NCI-H82 (cell line): ENCODE results near the gene TMEM134.
A peak's percentile ranks its signal among the peaks of the same experiment; 100 is the strongest.

Experiments used
- DNase-seq: peaks from one replicate; lab custom pipeline; 2025; lab: John Stamatoyannopoulos, UW

Gene TMEM134

GRCh38 chr11:67422891-67423290 is 46.2 kb downstream of the TMEM134 start:
- DNase-seq = peak; percentile 16

DNA sequence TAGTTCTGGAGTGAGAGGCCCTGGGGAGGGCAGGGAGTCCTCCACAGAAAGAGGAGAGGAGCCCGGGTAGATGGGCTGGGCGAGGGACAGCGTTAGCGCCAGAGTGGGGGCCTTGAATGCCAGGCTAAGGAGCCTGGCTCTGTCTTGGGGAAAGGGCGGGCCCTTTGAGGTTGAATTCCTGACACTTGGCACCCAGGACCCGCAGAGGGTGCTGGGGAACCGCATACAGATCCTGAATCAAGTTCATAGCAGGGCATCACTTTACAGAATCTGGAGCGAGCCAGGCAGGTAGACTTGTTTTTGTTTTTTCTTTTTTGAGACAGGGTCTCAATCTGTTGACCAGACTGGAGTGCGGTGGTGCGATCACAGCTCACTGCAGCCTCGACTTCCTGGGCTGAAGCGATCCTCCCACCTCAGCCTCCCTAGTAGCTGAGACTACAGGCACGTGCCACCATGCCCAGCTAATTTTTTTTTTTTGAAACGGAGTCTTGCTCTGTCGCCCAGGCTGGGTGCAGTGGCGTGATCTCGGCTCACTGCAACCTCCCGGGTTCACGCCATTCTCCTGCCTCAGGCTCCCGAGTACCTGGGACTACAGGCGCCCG is 47.5 kb downstream of the TMEM134 start:
- DNase-seq = no peak

- DNase-seq = peak; percentile 94
These were observed 48.2 kb downstream of the TMEM134 start for GRCh38 chr11:67420646-67421429.

DNA sequence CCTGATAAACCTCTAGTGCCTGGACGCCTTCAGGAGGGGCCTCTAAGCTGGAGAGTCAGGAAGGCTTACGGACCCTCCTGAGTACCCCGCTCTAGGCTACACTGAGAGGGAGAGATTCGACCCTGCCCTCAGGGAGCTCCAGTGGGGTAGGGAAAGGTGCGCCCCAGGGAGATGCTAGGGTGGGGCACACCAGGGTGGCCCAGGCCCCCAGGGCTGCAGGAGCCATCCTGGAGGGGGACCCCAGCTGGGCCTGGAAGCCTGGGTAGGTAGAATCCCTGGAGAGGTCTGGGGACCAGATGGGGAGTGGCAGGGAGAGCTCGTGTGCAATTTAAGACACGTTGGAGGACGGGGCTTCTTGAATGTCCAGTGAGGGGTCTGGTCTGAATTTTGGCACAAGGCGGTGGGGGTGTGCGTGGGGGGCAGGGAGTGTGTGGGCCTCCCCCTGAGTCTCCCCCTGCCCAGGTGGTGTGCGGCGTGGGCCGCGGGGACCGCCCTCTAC is 48.9 kb downstream of the TMEM134 start:
- peak; percentile 45 for DNase-seq

GRCh38 chr11:67419325-67420049 is 49.6 kb downstream of the TMEM134 start:
- no peak for DNase-seq

DNA sequence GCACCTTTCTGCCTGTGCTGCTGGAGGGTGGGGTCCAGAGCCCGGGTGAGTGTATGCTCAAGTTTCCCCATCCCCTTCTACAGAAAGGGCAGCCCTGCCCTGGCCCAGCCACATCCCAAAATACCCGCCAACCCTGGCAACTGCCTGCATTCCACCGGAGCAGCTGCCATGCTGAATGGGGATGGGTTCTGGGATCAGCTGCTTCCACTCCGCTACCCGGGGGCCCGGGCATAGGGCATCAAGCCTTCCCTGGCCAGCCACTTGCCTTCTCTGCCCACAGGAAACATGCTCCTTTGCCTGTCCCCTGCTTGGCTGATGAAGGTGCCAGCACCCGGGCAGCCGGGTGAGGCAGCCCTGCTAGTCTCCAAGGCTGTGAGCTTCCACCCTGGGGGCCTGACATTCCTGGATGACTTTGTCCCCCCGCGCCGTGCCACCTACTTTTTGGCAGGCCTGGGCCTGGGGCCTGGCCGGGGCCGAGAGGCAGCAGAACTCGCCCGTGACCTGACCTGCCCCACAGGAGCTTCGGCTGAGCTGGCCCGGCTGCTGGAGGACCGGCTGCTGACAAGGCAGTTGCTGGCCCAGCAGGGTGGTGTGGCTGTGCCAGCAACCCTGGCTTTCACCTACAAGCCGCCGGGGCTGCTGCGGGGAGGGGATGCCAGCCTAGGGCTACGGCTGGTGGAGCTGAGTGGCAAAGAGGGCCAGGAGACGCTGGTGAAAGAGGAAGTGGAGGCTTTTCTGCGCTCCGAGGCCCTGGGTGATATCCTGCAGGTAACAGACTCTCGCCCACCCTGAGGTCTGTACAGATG is 50.4 kb downstream of the TMEM134 start:
- DNase-seq = no peak

- DNase-seq = no peak
These were observed 51.6 kb downstream of the TMEM134 start for GRCh38 chr11:67417425-67417824.

DNA sequence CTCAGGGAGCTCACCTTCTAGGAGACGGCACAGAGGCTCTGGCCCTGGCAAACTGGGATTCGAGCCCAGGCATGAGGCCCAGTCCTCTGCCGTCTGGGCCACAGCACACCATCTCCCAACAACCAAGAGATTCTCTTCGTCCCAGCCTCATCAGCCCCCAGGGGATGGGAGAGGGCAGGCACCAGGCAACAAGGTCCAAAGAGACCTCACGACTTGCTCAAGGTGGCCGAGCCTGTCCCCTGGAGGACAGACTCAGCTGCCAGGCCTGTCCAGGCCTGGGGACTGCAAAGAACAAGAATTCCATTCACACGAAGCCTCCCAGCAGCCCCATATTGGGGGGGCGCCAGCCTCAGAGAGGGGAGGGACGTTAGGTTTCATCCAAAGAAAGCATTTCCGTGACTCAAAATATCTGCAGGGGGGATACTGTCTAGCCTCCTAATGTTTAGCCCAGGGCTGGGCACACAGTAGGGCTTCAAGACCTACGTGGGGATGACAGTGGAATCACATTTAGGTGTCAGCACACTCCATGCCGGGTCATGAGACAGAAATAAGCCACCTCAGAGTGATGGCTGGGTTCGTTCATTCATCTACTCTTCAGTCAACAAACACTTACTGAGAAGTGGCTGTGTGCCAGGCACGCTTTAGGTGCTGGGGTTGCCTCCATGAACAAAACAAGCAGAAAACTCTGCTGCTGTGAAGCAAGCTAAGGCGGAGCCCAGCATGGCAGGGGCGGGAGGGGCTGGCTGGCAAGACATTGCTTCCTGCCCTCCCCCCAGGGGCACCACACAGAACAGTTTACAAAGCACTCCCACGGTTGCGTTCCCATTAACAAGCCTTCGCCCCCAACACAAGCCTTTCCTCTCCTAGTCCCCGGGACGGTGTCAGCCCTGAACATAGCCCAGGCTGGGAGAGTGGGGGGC is 52.4 kb downstream of the TMEM134 start:
- DNase-seq = no peak

DNA sequence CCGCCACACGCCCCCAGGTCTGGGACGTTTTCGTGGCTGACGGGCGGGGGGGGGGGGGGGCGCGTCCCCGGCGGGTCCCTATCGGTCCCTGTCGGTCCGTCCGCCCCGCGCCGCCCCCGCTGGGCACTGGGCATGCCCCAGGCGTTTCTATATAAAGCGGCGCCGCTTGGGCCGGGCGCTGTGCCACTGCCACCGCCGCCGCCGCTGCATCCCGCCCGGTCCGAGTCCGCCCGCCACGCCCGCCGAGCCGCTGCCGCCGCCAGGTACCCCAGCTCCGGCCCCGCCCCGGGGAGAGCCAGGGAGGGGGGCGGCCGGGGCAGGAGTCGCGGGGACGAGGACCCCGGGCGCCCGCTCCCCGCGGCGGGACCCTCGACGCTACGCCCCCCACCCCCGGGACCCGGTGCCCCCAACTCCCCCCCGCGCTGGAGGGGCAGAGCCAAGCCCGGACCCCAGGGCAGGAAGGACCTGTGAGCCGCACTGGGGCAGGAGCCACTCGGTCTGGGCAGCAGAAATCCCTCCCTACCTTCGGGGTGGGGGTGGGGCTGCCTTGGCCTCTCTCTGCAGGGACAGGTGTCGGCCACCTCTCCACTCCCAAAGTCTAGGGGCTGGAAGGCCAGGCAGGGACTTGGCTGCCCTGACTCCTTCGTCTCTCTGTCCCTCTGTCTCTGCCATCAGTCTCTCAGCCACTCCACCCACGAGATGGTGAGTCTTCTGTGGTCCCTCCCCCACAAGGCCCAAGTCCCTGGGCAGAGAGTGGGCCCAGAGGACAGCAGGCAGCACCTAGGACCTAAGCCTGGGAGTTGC is 53.3 kb downstream of the TMEM134 start, which contains the start of gene CARNS1:
Gene CARNS1, plus strand, starts transcription at position 178 of the 804 bp plus-strand sequence. Its CDS starts 522 bp downstream, at position 700.
- no peak for DNase-seq

DNA sequence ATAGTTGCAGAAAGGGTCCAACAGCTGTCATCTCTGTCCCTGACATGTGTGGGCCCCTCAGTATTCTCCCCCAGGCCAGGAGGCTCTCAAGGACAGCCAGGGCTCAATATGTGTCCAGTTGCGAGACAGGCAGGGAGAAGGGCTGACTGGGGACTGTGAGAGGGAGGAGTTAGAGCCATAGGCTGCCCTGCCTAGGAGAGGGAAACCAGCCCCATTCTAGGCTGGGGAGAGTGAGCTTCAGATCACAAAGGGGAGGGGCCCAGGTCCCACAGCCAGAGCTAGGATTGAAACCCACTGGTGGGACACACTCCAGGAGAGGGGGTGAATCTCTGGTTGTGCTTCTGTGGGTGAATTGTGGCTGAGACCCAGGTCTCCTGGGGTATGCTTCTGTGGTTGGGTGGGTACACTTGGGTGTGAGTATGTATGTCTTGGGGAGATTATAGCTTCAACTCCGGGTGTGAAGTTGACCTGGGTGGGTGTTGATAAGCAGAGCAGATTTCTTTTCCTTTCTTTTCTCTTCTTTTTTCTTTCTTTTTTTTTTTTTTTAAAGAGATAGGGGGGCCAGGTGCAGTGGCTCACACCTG is 55.7 kb downstream of the TMEM134 start:
- DNase-seq = no peak

DNA sequence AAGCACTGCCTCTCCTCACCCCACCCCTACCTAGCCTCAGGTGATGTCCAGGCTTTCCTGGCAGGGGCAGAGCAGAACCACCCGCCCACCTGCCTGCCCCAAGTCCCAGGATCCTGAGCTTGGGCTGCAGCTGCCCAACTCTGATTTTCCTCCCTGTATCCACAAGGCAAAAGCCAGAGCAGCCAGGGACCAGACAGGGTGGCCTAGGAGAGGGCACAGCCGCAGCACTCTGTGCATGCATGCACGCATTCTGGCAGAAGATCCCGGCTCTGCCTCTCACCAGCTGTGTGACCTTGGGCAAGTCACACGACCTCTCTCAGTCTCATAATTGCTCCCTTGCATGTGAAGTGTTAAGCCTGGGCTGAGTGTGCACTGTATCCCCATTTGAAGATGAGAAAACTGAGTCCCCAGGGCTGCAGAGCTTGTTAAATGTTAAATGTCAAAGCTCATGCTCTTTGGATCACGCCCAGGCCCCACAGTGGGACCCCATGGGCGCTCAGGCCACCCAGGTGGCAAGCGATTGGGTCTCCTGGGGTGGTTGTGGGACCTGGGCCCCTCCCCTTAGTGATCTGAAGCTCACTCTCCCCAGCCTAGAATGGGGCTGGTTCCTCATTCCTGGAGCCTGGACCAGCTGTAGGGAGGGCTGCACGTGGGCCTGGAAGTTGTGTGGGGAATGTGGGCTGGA is 56.4 kb downstream of the TMEM134 start:
- no peak for DNase-seq

GRCh38 chr11:67411785-67412152 is 57.3 kb downstream of the TMEM134 start:
- no peak for DNase-seq
